ENCODE data around the gene SCFD2. TPM values are rescaled to one million over a fixed set of nuclear protein-coding genes. Genes with fewer than 3 reads are reported as not detected.
A peak's percentile ranks its signal among the peaks of the same experiment; 100 is the strongest.
"Not testable (repeated sequence)": the region's sequence is repeated elsewhere in the genome, so short reads cannot be mapped to it uniquely, and the experiment has no call there.

The SCFD2 gene
- total RNA-seq, 1 donor = 33.2 TPM

DNA sequence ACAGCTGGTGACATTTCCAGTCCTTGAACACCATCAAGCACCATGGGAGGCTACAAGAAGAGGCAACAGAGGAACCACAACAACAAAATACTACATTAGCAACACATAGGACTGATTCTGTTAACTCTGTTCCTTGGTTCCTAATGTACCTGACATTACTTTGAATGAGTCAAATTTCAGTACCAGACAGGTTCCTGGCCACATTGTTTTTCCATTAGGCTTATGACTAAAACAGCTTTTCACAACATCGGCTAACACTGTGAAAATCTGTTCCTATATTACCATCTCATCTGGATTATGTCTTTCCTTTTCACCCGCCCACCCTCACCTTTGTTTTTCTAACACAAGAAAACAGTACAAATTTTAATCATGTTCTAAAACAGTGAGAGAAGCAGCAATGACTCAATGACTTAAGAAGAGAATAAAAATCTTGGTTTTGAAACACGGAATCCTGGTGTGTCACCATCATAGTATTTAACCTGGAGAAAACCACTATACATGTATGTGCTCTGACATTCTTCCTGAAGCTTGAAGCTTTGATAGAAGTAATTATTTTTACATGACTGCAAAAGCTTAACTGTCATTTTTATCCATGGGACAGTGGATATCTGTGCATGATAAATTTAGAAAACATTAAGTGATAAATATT lies 143.9 kb downstream of the SCFD2 start:
- DNase-seq (ENCODE audit: low read depth) = no peak
- TF ChIP-seq, protein P1, sequence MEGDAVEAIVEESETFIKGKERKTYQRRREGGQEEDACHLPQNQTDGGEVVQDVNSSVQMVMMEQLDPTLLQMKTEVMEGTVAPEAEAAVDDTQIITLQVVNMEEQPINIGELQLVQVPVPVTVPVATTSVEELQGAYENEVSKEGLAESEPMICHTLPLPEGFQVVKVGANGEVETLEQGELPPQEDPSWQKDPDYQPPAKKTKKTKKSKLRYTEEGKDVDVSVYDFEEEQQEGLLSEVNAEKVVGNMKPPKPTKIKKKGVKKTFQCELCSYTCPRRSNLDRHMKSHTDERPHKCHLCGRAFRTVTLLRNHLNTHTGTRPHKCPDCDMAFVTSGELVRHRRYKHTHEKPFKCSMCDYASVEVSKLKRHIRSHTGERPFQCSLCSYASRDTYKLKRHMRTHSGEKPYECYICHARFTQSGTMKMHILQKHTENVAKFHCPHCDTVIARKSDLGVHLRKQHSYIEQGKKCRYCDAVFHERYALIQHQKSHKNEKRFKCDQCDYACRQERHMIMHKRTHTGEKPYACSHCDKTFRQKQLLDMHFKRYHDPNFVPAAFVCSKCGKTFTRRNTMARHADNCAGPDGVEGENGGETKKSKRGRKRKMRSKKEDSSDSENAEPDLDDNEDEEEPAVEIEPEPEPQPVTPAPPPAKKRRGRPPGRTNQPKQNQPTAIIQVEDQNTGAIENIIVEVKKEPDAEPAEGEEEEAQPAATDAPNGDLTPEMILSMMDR (IDR thresholded peaks at IDR 0.05; ENCODE audit: insufficient read depth, low read depth, low read length) = no peak
- no peak overlapping the region for H3K4me3 ChIP-seq (ENCODE audit: low read depth, low read length)

DNA sequence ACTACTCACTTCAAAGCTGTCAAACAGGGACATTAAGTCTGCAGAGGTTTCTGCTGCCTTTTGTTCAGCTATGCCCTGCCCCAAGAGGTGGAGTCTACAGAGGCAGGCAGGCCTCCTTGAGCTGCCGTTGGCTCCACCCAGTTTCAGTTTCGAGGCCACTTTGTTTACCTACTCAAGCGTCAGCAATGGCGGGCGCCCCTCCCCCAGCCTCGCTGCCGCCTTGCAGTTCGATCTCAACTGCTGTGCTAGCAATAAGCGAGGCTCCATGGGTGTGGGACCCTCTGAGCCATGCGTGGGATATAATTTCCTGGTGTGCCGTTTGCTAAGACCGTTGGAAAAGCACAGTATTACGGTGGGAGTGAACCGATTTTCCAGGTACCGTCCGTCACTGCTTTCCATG lies 146.7 kb downstream of the SCFD2 start:
- not testable (repeated sequence) for DNase-seq (ENCODE audit: low read depth); H3K4me3 ChIP-seq (ENCODE audit: low read depth, low read length)

DNA sequence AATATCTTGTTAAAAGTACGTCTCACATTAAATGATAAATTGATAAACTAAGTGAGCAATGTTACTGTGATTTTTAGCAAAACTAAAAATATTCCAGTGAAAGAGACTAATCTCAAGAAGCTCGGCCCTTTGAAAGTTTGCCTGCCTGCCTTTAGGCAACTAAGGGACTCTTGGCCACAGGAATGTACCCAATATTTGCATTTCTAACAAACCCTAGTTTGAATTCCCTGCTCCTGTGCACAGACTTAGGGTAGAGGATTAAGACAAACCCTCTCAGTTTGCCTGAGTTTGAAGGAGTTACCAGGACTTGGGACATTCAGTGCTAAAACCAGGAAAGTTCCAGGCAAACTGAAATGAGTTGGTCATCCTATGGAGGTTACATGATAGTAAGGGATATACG lies 157.1 kb downstream of the SCFD2 start:
- TF ChIP-seq, protein P1 (IDR thresholded peaks at IDR 0.05; ENCODE audit: insufficient read depth, low read depth, low read length) = no peak
- DNase-seq (ENCODE audit: low read depth) = no peak
- no peak overlapping the region for H3K4me3 ChIP-seq (ENCODE audit: low read depth, low read length)

DNA sequence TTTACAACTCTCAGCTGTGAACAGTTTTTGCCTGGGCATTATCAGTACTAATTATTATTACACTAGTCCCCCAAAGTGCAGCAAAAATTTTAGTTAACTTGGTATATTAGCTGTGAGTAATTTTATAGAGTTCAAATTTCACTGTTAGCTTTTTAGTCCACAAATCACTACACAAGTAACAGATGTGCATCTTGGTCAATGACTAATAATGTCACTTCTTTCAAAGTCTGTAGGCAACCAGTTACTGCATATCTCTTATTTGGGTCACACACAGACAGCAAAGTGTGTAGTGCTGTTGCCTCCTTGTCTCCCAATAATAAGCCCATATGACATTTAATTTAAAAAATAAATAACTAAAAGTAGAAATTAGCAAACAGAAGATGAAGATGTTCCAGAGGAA lies 159.9 kb downstream of the SCFD2 start:
- DNase-seq (ENCODE audit: low read depth) = no peak
- TF ChIP-seq, protein P1 (IDR thresholded peaks at IDR 0.05; ENCODE audit: insufficient read depth, low read depth, low read length) = no peak

DNA sequence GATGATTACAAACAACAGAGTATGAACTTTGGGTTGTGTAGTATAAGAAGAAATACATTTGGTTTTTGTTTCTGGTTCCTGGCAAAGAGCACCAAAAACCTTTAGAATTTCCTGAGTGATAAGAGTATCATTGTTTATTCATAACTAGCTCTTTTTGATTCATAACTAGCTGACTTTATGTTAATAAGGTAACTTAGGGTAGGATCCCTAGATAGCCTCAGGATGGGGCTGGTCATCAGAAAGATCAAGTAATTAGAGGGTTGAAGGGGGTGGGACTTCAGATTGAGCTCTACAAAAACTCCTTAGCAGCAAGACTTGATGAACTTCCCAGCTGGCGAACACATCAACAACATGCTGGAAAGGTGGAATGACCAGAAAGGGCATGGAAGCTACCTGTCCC lies 166.5 kb downstream of the SCFD2 start:
- H3K4me3 ChIP-seq (ENCODE audit: low read depth, low read length) = no peak overlapping the region
- TF ChIP-seq, protein P1 (IDR thresholded peaks at IDR 0.05; ENCODE audit: insufficient read depth, low read depth, low read length) = no peak
- no peak for DNase-seq (ENCODE audit: low read depth)

More for the DNA sequence above, 159.9 kb downstream of the SCFD2 start:
- no peak overlapping the region for H3K4me3 ChIP-seq (ENCODE audit: low read depth, low read length)

DNA sequence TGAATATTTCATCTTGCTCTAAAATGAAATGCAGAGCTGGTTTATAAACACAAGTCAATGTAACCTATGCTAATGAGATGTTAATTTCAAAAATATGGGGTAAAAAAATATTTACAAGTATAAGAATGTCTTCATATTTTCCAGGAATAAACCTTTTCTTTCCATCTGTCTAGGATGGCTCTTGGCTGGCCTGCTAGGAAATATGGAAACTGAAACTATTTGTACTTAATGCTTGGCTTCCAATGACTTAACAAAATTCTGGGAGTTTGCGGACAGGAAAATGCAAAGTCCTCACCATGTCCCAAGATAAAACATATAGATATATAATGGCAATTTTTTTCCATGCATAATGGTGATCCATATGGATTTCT lies 168.1 kb downstream of the SCFD2 start:
- TF ChIP-seq, protein P1 (IDR thresholded peaks at IDR 0.05; ENCODE audit: insufficient read depth, low read depth, low read length) = no peak
- no peak overlapping the region for H3K4me3 ChIP-seq (ENCODE audit: low read depth, low read length)
- DNase-seq (ENCODE audit: low read depth) = peak; percentile 51

DNA sequence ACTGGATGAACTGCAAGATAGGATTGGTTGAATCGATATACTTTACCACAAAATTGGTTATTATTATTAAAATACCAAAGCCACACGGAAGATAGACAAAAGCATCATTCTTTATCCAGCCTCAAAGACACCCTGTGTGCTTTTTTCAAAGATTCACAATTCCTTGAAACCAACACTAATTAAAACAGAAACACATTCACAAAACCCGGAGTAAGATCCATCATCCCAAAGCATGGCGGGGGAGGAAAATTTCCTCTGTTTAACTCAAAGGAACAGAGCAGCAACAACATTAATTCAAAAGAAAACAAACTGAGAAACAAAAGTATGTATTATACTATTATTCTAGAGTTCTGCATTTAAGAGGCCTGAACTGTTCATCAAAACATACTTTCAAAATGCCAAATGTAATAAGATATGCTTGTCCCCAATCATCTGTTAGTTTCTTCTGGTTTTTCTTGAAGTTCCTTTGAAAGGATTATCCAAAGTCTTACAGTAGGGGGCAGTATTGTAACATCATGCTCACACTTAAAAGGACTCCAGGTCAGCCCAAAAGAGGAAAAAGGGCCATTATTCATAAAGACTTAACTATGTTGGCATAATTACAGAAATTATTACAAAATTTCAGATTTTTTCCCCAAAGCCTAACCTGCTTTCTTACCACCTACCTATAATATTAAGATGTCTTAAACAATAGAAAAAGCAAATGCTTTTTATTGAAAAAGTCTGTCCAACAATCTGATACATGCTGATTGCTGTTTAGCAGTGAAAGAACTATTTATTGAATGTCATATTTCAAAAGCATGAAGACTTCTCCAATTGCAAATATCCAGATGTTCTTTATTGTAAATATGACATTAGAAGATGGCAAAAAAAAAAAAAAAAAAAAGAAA lies 168.7 kb downstream of the SCFD2 start:
- peak; percentile 94 for DNase-seq (ENCODE audit: low read depth)
- H3K4me3 ChIP-seq (ENCODE audit: low read depth, low read length) = peak overlapping the region; percentile 5
- TF ChIP-seq, protein P1 (IDR thresholded peaks at IDR 0.05; ENCODE audit: insufficient read depth, low read depth, low read length) = peak; percentile 76
